HCT116 (cell line): Measurements from ENCODE around the gene ASCC2. TPM values are rescaled to one million over a fixed set of nuclear protein-coding genes. Genes with fewer than 3 reads are reported as not detected.

Source experiments
- ATAC-seq: fragments of 200-7000 bp; cut with Tn5 transposase; 2 replicates; pipeline ENCODE4 v1.9.1; 2020; ENCODE audit warnings: mild to moderate bottlenecking, moderate library complexity
- BruUV-seq: library from RNA; stranded (reverse); fragments of 400-500 nt; replicated peaks from 2 replicates; lab custom pipeline; 2021; lab: Mats Ljungman, UMichigan
- CTCF ChIA-PET: fragments of 300-600 bp; sonication (Branson Sonifier 250); formaldehyde crosslinking; loops from one replicate; lab custom pipeline; 2021; ENCODE audit warnings: antibody characterized with exemption; lab: Charles Lee
- POLR2A ChIA-PET: fragments of 300-600, 350-600 bp; sonication (Branson Sonifier 250); formaldehyde crosslinking; loops from one replicate; lab custom pipeline; 2021; ENCODE audit warnings: antibody characterized with exemption; lab: Charles Lee
- RAD21 ChIA-PET, 2 experiments: fragments of 300-600 bp; sonication (Branson Sonifier 250); formaldehyde crosslinking; loops; one replicate each; lab custom pipeline; 2023; ENCODE audit warnings: low total read pairs in 2 of 2; ENCODE audit not compliant: uncharacterized antibody in 2 of 2, unreplicated experiment in 2 of 2, low non-redundant PET in 1 of 2; lab: Charles Lee
- DNase-seq: peaks from one replicate; pipeline ENCODE4 v3.0.0-alpha.2; 2010; ENCODE audit warnings: low read depth, low spot score
- H2AFZ ChIP-seq: fragments of 200-600 bp; shearing (Covaris generic), sonication (generic); 2 replicates; pipeline ENCODE4 v1.6.1; 2017; ENCODE audit warnings: low read depth, mixed run types, mixed read lengths, antibody characterized with exemption, low read length; ENCODE audit not compliant: poor library complexity, severe bottlenecking
- H3K27ac ChIP-seq: 2 replicates; pipeline ENCODE4 v1.5.1; 2012; ENCODE audit warnings: low read depth, low read length
- H3K27me3 ChIP-seq: fragments of 200-600 bp; sonication (generic); 2 replicates; pipeline ENCODE4 v1.6.1; 2016; ENCODE audit warnings: mixed run types, low read length, mixed read lengths; ENCODE audit not compliant: insufficient read depth
- H3K36me3 ChIP-seq, 2 experiments: fragments of 200-500 bp in 1 of 2; fragments of 200-600 bp in 1 of 2; sonication (Bioruptor generic) in 1 of 2; sonication (generic) in 1 of 2; 2 replicates each; pipeline versions ENCODE4 v1.5.1 to v1.6.1; 2014 to 2016; ENCODE audit warnings: low read length in 2 of 2, inconsistent platforms in 1 of 2, mixed read lengths in 1 of 2, mixed run types in 1 of 2; ENCODE audit not compliant: insufficient read depth in 2 of 2, control insufficient read depth in 1 of 2
- H3K4me1 ChIP-seq, 2 experiments: fragments of 200-600 bp in 1 of 2; sonication (generic) in 1 of 2; 2 replicates each; pipeline versions ENCODE4 v1.5.1 to v1.6.1; 2012 to 2017; ENCODE audit warnings: low read length in 2 of 2, inconsistent platforms in 1 of 2, mild to moderate bottlenecking in 1 of 2, mixed read lengths in 1 of 2, mixed run types in 1 of 2, moderate library complexity in 1 of 2; ENCODE audit not compliant: insufficient read depth in 2 of 2, control insufficient read depth in 1 of 2
- H3K4me2 ChIP-seq: fragments of 200-600 bp; sonication (generic); 2 replicates; pipeline ENCODE4 v1.6.1; 2017; ENCODE audit warnings: mixed run types, low read length, mixed read lengths
- H3K4me3 ChIP-seq, 2 experiments: fragments of 200-600 bp in 1 of 2; sonication (generic) in 1 of 2; replicated peaks in 1 of 2; 2 replicates each; pipeline ENCODE4 v1.5.1; 2011 to 2016; ENCODE audit warnings: low read length in 2 of 2, control low read depth in 1 of 2, low read depth in 1 of 2, mild to moderate bottlenecking in 1 of 2, mixed read lengths in 1 of 2, mixed run types in 1 of 2
- H3K79me2 ChIP-seq: fragments of 200-600 bp; sonication (generic); 2 replicates; pipeline ENCODE4 v1.6.1; 2017; ENCODE audit warnings: mild to moderate bottlenecking, mixed run types, low read length, moderate library complexity, mixed read lengths; ENCODE audit not compliant: insufficient read depth
- H3K9ac ChIP-seq: fragments of 200-600 bp; sonication (generic); 2 replicates; pipeline ENCODE4 v1.6.1; 2016; ENCODE audit warnings: low read length, mixed read lengths
- H3K9me2 ChIP-seq: fragments of 200-600 bp; sonication (generic), shearing (Covaris generic); 2 replicates; pipeline ENCODE4 v1.6.1; 2017; ENCODE audit warnings: mixed run types, mild to moderate bottlenecking, moderate library complexity; ENCODE audit not compliant: insufficient read depth
- H3K9me3 ChIP-seq, 2 experiments: fragments of 200-500 bp in 1 of 2; fragments of 200-600 bp in 1 of 2; sonication (Bioruptor generic) in 1 of 2; sonication (generic) in 1 of 2; 2 replicates each; pipeline ENCODE4 v1.6.1; 2014 to 2017; ENCODE audit warnings: low read length in 2 of 2, mixed read lengths in 2 of 2, inconsistent platforms in 1 of 2, low read depth in 1 of 2, mild to moderate bottlenecking in 1 of 2, mixed run types in 1 of 2, moderate library complexity in 1 of 2; ENCODE audit not compliant: control insufficient read depth in 1 of 2, insufficient read depth in 1 of 2
- H4K20me1 ChIP-seq: fragments of 200-600 bp; sonication (generic), shearing (Covaris generic); 2 replicates; pipeline ENCODE4 v1.6.1; 2017; ENCODE audit warnings: mixed run types, mild to moderate bottlenecking, moderate library complexity; ENCODE audit not compliant: insufficient read depth
- CEBPB ChIP-seq: IDR thresholded peaks from 2 replicates; pipeline ENCODE4 v1.6.1; 2012; ENCODE audit warnings: low read depth
- ELF1 ChIP-seq: IDR thresholded peaks from 2 replicates; pipeline ENCODE4 v1.6.1; 2012; ENCODE audit warnings: low read depth, borderline replicate concordance
- EZH2 ChIP-seq: fragments of 200-600 bp; sonication (generic); IDR thresholded peaks from 2 replicates; pipeline ENCODE4 v1.6.1; 2017; ENCODE audit warnings: antibody characterized with exemption, mixed run types
- EZH2phosphoT487 ChIP-seq: fragments of 200-600 bp; IDR thresholded peaks from 2 replicates; pipeline ENCODE4 v1.6.1; 2018; ENCODE audit warnings: antibody characterized with exemption, borderline replicate concordance
- POLR2A ChIP-seq: IDR thresholded peaks from 2 replicates; pipeline ENCODE4 v1.7.0; 2011; ENCODE audit warnings: borderline replicate concordance; ENCODE audit not compliant: insufficient read depth, insufficient read length; ENCODE audit errors: extremely low read depth
- POLR2AphosphoS5 ChIP-seq: IDR thresholded peaks from 2 replicates; pipeline ENCODE4 v1.6.1; 2011; ENCODE audit warnings: mild to moderate bottlenecking, low read depth, low read length, moderate library complexity
- RAD21 ChIP-seq: IDR thresholded peaks from 2 replicates; pipeline ENCODE4 v1.6.1; 2012; ENCODE audit warnings: low read depth, mild to moderate bottlenecking
- SIN3A ChIP-seq: IDR thresholded peaks from 2 replicates; pipeline ENCODE4 v1.6.1; 2012; ENCODE audit warnings: low read depth
- SRF ChIP-seq: IDR thresholded peaks from 2 replicates; pipeline ENCODE4 v1.6.1; 2012; ENCODE audit warnings: low read depth
- TCF7L2 ChIP-seq: IDR thresholded peaks from 2 replicates; pipeline ENCODE4 v1.7.0; 2011; ENCODE audit warnings: borderline replicate concordance, inconsistent platforms; ENCODE audit not compliant: insufficient read depth, insufficient read length; ENCODE audit errors: extremely low read depth
- YY1 ChIP-seq: IDR thresholded peaks from 2 replicates; pipeline ENCODE4 v1.6.1; 2011; ENCODE audit warnings: low read length, low read depth, moderate library complexity, mild to moderate bottlenecking; ENCODE audit not compliant: insufficient replicate concordance; ENCODE audit errors: extremely low read depth
- ZFX ChIP-seq: fragments of 450-650 bp; IDR thresholded peaks from 2 replicates; pipeline ENCODE4 v1.6.1; 2017
- ZNF274 ChIP-seq: fragments of 200-500 bp; sonication (Bioruptor generic); IDR thresholded peaks from 2 replicates; pipeline ENCODE4 v1.6.1; 2014; ENCODE audit warnings: mild to moderate bottlenecking, low read depth, low read length, inconsistent platforms
- intact Hi-C: fragments of 100-400 bp; cut with micrococcal nuclease; formaldehyde crosslinking; loops from 2 replicates; pipeline ENCODE4 v1.10.0; 2022
- total RNA-seq: library from RNA; stranded (reverse); gene quantifications from one replicate; pipeline ENCODE4 v1.2.1, GENCODE V29; 2021; ENCODE audit not compliant: unreplicated experiment
- TF ChIP-seq, protein P1 (sequence below): IDR thresholded peaks from 2 replicates; pipeline ENCODE4 v1.6.1; 2012; ENCODE audit warnings: low read depth
- TF ChIP-seq, protein P2 (sequence below), 3 experiments: fragments of 200-600 bp in 1 of 3; sonication (generic) in 1 of 3; IDR thresholded peaks in 2 of 3; conservative IDR thresholded peaks in 1 of 3; 2 replicates each; pipeline ENCODE4 v1.5.1; 2012 to 2017; ENCODE audit warnings: low read depth in 2 of 3, low read length in 2 of 3, antibody characterized with exemption in 1 of 3, borderline replicate concordance in 1 of 3, control low read depth in 1 of 3, mild to moderate bottlenecking in 1 of 3, mixed read lengths in 1 of 3, mixed run types in 1 of 3, moderate library complexity in 1 of 3; ENCODE audit not compliant: insufficient read depth in 1 of 3
- TF ChIP-seq, protein P3 (sequence below): IDR thresholded peaks from 2 replicates; pipeline ENCODE4 v1.6.1; 2012
- TF ChIP-seq, protein P4 (sequence below): IDR thresholded peaks from 2 replicates; pipeline ENCODE4 v1.6.1; 2011; ENCODE audit warnings: mild to moderate bottlenecking, low read length, moderate library complexity; ENCODE audit not compliant: insufficient replicate concordance; ENCODE audit errors: extremely low read depth

The ASCC2 gene
- total RNA-seq, 1 experiment from 2014 or later: 68.6 TPM

DNA sequence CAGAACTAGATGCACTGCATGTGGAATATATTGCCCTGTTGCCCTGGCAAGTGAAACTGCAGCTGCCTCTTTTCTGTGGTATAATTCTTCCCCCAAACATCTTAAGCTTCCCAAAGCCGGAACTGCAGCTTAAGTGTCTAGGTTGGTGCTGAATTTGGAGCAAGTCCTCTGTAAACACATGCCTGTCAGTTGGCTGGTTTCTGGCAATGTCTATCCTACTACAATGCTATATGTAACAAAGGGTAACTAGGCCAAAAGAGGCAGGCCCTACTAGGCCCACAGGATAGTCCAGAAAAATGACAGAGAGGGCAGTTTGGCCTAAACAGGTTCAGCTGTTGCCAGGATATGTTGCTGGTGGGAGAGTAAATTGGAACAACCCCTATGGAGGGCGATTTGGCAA lies 27.9 kb downstream of the ASCC2 start:
- BruUV-seq: no TSS peak
- ChIA-PET CTCF (no interaction called here), POLR2A (no interaction called here), RAD21 (no interaction called here)
- Histone ChIP-seq H4K20me1 (no peaks in the 10 kb centered on the region), H3K27me3 (no peaks in the 10 kb centered on the region), H2AFZ (no peak overlapping the region), H3K79me2 (no peaks in the 10 kb centered on the region), H3K9ac (no peak overlapping the region), H3K4me1 (peaks cover 0 to 9% of the 10 kb centered on the region in 2 experiments; a peak in 1 of 4 replicates), H3K9me2 (no peaks in the 10 kb centered on the region), H3K4me2 (no peak overlapping the region), H3K27ac (no peak overlapping the region), H3K36me3 (peaks cover 43 to 62% of the 10 kb centered on the region in 2 experiments), H3K4me3 (no peak overlapping the region), H3K9me3 (no peaks in the 10 kb centered on the region)
- intact Hi-C loops: no loop called here
- TF ChIP-seq, protein P1, sequence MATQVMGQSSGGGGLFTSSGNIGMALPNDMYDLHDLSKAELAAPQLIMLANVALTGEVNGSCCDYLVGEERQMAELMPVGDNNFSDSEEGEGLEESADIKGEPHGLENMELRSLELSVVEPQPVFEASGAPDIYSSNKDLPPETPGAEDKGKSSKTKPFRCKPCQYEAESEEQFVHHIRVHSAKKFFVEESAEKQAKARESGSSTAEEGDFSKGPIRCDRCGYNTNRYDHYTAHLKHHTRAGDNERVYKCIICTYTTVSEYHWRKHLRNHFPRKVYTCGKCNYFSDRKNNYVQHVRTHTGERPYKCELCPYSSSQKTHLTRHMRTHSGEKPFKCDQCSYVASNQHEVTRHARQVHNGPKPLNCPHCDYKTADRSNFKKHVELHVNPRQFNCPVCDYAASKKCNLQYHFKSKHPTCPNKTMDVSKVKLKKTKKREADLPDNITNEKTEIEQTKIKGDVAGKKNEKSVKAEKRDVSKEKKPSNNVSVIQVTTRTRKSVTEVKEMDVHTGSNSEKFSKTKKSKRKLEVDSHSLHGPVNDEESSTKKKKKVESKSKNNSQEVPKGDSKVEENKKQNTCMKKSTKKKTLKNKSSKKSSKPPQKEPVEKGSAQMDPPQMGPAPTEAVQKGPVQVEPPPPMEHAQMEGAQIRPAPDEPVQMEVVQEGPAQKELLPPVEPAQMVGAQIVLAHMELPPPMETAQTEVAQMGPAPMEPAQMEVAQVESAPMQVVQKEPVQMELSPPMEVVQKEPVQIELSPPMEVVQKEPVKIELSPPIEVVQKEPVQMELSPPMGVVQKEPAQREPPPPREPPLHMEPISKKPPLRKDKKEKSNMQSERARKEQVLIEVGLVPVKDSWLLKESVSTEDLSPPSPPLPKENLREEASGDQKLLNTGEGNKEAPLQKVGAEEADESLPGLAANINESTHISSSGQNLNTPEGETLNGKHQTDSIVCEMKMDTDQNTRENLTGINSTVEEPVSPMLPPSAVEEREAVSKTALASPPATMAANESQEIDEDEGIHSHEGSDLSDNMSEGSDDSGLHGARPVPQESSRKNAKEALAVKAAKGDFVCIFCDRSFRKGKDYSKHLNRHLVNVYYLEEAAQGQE: no peak
- TF ChIP-seq TCF7L2 (no peak), EZH2phosphoT487 (no peak), RAD21 (no peak), SIN3A (no peak), CEBPB (no peak), SRF (no peak), POLR2A (no peak), EZH2 (no peak), ZNF274 (no peak), YY1 (no peak), ELF1 (no peak), POLR2AphosphoS5 (no peak), ZFX (no peak)
- TF ChIP-seq, protein P2, sequence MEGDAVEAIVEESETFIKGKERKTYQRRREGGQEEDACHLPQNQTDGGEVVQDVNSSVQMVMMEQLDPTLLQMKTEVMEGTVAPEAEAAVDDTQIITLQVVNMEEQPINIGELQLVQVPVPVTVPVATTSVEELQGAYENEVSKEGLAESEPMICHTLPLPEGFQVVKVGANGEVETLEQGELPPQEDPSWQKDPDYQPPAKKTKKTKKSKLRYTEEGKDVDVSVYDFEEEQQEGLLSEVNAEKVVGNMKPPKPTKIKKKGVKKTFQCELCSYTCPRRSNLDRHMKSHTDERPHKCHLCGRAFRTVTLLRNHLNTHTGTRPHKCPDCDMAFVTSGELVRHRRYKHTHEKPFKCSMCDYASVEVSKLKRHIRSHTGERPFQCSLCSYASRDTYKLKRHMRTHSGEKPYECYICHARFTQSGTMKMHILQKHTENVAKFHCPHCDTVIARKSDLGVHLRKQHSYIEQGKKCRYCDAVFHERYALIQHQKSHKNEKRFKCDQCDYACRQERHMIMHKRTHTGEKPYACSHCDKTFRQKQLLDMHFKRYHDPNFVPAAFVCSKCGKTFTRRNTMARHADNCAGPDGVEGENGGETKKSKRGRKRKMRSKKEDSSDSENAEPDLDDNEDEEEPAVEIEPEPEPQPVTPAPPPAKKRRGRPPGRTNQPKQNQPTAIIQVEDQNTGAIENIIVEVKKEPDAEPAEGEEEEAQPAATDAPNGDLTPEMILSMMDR (IDR thresholded peaks at IDR 0.05 in 2 of 3, conservative IDR thresholded peaks at IDR 0.05 in 1 of 3; ENCODE audit: borderline replicate concordance in 1 of 3, insufficient read depth in 1 of 3, low read depth in 2 of 3, low read length in 2 of 3): no peak
- TF ChIP-seq, protein P3, sequence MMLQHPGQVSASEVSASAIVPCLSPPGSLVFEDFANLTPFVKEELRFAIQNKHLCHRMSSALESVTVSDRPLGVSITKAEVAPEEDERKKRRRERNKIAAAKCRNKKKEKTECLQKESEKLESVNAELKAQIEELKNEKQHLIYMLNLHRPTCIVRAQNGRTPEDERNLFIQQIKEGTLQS: no peak
- TF ChIP-seq, protein P4, sequence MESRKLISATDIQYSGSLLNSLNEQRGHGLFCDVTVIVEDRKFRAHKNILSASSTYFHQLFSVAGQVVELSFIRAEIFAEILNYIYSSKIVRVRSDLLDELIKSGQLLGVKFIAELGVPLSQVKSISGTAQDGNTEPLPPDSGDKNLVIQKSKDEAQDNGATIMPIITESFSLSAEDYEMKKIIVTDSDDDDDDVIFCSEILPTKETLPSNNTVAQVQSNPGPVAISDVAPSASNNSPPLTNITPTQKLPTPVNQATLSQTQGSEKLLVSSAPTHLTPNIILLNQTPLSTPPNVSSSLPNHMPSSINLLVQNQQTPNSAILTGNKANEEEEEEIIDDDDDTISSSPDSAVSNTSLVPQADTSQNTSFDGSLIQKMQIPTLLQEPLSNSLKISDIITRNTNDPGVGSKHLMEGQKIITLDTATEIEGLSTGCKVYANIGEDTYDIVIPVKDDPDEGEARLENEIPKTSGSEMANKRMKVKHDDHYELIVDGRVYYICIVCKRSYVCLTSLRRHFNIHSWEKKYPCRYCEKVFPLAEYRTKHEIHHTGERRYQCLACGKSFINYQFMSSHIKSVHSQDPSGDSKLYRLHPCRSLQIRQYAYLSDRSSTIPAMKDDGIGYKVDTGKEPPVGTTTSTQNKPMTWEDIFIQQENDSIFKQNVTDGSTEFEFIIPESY: no peak
- no peak for ATAC-seq
- no peak for DNase-seq
